Activated T-cell treated with anti-CD3 and anti-CD28 coated beads for 24 hours (primary cell): ENCODE measurements around the gene PRPS2.

Source experiments
- DNase-seq: peaks from one replicate; pipeline ENCODE4 v3.0.0-alpha.2; 2020; ENCODE audit warnings: low read depth

Gene PRPS2

DNA sequence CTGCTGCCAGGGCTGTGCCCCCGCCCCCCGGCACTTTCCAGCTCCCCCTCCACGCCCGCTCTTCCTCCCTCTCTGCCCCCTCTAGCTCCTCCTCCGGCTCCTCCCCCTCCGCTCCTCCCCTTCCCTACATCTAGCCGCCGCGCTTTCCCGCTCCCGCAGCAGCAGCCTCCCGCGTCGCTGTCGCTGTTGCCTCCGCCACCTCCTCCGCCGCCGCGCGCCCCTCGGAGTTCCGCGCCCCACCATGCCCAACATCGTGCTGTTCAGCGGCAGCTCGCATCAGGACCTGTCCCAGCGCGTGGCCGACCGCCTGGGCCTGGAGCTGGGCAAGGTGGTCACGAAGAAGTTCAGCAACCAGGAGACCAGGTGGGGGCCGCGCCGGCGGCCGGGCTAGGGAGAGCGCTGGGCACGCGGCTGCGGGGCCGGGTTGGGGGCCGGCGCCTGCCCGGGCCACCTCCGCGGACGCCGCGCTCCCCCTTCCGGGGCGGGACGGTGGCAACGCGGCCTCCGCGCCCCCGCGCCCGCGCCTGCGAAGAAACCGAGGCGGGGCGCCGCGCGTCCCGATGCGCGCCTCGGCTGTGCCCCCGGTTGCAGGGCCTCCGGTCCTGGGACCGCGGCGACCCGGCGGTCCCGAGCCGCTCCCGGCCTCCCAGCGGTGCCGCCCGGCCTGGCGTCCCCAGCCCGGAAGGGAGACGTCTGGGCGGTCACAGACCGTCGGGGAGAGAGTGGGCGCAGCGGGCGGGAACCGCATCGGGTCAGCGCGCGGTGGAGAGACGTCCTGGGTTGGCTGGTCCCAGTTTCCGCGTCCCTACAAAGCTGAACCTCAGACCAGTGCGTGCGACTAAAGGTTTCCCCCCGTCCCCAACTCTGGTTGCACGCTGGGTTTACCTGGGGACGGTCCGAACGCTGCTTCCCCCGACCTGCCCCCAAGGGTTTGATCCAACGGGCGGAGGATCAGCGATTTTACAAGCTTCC lies at the start of gene PRPS2:
TSS of gene PRPS2 (plus strand) at position 156 of the 972 bp plus-strand sequence. CDS start at position 242, 86 bp downstream.
- peak; percentile 63 for DNase-seq

DNA sequence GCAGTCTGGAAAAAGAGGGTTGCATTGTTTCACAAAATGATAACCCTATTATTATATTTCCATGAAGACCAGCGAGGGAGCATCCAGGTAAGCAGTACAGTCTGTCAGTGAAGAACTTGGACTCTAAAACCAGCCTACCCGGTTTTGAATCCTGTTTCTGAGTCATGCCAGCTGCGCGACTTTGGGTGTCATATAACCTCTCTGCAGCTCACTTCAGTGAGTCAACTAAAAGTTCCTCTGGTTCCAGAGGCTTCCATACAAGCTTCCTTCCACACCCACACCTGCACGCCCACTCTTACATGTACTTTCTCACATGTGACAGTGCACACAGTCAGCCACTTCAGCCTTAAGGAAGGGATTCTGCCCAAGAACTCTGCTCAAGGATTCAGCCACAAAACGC lies 49.8 kb upstream of the PRPS2 start:
- no peak for DNase-seq

DNA sequence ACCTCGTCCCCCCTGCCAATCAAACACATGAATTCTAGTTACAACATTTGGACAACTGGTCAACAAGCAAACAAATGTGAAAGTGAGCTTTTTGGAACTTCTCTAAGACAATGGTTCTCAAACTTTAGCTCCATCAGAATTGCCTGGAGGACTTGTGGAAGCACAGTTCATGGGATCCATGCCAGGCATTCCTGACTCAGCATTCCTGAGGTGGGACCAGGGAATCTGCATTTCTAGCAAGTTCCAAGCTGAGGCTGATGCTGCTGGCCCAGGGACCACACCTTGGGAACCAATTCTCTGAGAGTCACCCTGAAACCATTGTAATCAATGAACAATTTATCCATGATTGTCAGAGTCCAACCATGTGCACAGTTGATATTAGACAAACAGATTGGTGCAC lies 43.8 kb upstream of the PRPS2 start:
- DNase-seq, result no peak

DNA sequence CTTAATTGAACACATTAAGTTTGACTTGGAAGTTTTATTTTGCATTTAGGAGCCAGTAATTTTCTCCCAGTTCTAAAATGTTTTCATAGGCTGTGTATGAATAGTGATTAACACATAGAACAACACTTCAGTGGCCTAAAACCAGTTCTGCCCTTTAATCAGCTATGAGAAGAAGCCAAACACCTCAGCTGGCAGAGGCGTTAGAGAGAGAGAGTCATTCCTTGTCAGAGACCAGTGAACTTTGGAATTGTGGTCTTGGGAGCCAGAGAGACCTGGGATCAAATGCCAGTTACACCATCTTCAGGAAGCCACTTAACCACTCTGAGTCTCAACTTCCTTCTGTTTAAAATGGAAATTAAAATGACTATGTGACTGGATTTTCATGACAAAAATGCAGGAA lies 39.3 kb upstream of the PRPS2 start:
- no peak for DNase-seq

DNA sequence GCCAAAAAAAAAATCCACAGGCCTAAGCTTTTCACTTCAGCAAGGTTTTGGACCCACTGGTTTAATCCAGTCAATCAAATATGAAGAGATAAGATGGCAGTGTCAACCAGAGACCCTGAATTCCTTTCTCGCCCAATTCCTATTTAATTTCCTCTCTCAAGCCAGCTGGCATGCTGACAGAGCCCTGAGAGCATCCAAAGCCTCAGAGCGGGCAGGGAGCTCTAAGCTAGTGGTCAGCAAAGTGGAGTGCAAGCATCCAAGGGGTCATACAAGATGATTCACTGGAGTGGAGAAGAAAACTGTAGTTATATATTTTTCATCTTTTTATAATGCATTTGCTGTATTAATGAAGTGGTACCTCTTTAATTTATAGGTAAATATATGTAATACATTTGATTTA lies 37.8 kb upstream of the PRPS2 start:
- no peak for DNase-seq

DNA sequence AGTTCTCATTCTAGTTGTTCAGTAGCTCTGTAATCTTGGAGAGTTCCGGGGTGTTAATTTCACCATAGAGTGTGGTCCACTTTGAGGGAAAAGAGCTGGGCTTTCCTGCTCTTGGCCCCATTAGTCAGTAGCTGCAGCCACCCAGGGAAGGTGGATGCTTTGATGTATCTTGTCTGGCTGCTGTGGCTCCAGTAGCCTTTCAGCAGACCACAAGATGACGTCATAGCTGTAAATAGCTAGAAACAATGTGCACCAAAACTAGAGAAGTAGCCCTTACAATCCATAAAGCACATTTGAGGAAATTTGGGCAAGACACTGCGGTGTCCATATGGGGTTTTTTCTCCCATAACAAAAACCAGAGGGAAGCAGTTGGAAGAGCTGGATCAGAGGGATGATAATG lies 32.9 kb upstream of the PRPS2 start:
- no peak for DNase-seq

DNA sequence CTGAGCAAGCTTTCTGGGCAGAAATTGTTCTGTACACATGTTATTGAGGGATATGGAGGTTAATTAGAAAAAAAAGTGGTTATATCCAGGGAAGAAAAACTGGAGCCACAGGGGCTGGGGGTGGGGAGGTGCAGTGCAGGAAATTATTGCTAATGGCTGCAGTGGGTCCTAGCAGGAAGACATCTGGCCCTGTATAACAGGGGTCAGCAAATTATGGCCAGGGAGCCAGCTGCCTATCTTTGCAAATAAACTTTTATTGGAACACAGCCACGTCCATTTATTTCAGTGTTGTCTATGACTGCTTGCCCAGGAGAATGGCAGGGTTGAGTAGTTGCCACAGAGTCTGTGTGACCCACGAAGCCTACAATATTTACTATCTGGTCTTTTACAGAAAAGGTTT lies 23.4 kb upstream of the PRPS2 start:
- no peak for DNase-seq

DNA sequence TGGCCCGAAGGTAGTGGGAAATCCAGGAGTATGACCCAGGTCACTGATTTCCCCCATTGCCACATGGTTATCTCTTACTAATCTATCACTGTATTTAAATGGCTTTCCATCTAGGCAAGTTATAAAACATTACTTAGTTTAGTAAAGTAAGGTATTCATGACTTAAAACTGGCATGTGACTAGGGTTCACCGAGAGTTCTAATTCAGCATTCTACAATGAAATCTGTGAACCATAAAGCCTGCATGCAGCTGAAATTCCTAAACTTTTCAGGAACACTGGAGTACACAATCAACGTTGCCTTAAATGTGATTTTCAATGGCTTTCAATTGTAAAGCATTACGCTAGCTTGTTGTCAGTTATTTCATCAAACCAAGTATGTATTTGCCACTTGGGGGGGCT lies 22.7 kb upstream of the PRPS2 start:
- no peak for DNase-seq

DNA sequence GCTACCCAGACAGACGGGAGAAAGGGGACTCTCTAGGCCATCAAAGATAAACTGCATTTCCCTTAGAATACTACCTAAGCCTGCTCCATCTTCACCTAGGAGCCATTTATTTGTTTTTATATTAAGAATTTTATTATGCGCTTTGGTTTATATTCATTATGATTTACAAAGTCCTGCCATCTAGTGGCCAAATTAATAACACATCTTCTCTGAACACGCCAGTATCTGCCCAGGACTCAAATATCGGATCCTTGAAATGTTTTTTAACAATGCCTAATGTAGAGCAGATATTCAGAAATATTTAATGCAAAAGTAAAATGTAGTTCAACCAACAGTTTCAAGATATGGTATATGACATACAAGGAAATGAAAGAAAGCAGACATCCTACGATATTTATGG lies 20.8 kb upstream of the PRPS2 start:
- no peak for DNase-seq

DNA sequence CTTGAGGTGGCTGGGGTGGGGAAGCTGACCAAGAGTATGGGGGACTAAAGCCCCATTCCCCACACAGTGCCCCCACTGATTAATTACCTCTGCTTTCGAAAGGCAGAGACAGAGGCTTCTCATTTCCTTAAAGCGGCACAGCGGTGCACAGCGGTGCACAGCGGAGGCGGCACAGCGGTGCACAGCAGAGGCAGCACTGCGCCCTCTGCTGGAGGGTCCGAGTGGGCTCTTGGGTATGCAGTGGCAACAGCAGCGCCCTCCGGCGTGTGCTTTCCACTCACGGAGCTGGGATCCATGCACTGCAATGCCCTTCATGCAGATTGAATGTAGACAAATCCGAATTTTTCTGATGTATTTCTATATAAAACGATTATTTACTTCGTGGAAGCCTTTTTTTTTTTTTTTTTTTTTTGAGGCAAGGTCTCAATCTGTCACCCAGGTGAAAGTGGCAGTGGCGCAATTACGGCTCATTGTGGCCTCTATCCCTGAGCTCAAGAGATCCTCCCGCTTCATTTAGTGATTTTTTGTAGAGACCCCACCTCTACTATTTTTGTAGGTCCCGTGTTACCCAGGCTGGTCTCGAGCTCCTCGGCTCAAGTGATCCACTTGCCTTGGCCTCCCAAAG lies 19.7 kb upstream of the PRPS2 start:
- peak; percentile 44 for DNase-seq

DNA sequence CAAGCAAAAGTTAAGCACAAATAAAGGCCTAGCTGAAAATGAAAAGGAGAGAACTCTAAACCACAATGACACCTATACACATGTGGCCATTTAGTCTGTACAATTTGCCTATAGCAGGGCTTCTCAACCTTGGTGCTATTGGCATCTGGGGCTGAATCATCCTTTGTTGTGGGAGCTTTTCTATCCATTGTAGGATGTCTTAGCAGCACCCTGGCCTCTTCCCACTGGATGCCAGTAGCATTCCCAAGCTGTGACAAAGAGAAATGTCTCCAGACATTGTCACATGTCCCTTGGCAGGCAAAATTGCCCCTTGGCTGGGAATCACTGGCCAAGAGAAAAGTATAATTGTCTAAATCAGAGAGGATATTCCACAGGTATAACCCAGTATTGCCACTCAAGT lies 13.5 kb upstream of the PRPS2 start:
- no peak for DNase-seq

DNA sequence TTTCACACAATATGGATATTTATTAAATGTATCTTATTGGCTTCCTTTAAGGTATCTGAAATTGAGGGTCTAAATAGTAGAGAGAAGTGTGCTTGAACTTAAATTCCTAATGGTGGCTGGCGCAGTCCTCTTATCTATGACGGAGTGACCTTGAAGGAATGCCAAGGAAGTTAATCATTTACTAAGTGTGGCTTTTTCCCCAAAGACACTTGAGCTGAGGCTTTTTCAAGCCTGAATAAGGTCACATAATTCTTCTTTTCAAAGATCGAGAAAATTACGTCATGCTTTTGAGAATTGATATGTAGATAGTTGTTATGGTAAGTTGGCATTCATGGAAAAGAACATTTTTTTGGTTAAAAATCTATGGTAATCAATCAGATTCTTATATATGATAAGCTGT lies 11.7 kb upstream of the PRPS2 start:
- no peak for DNase-seq

DNA sequence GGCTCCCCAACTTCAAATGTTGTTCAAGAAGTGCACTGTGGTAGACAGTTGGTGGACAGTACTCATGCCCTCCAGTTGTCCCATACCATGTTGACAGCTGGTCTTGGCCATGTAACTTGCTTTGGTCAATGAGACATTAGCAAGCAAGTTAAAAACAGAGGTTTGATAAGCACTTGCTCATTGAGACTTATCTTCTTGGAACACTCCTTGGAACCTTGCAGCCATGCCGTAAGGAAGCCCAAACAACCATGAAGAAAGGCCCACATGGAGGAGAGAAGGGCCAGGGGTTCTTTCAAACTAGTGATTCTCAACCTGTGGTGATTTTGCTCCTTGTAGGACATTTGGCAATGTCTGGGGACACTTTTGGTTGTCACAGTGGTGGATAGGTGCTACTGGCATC lies 2.6 kb upstream of the PRPS2 start:
- no peak for DNase-seq

DNA sequence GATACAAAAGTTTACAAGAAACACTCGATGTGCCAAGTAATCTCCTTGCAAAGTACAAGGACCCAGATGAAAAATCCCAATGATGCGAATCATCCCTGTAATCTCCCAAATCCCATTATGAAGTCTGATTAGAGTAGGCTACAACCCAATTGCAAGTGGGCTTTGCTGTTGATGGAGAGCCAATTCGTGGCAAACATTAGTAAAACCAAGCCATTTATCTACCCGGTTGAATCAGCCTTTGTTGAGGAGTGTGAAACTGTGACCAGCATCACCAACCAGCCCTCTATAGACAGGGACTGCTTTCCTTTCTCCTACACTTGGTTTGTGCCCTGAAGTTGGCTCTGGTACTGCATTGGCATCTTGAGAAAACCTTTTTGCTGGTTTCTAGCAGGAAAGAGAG lies 1.2 kb upstream of the PRPS2 start:
- no peak for DNase-seq

DNA sequence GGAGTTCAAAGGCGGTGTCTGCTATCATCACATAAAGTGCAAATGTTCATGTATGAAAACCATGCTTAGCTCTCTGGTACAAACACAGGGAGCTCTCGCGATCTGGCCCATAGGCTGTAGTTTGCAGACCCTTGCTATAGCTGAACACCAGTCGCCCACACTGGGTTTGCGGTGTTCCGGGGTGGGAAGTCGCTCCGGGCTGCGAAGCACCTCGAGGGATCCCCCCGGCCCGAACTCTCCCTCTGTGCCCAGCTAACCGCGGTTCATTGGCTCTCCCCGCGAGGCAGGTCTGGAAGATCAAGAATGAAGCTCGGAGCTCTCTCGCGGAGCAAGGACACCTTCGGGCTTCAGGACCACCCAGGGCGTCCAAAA lies 341 bp upstream of the PRPS2 start:
- no peak for DNase-seq

DNA sequence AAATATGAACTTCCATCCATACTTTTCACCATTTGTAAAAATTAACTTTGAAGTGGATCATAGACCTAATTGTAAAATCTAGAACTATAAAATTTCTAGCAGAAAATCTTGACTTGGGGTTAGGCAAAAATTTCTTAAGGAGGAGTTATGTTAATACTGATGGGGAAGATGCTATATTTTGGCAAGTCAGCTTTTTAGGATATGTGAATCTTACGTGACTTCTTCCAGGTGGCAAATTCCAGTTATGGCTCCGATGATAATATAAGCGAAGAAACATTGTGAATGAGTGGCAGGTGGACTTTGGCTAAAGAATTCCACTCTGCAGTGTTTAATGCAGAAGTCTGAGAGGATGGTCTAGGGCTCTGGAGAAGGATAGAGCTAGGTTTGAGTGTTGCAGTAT lies 1.5 kb downstream of the PRPS2 start:
- DNase-seq, result no peak

DNA sequence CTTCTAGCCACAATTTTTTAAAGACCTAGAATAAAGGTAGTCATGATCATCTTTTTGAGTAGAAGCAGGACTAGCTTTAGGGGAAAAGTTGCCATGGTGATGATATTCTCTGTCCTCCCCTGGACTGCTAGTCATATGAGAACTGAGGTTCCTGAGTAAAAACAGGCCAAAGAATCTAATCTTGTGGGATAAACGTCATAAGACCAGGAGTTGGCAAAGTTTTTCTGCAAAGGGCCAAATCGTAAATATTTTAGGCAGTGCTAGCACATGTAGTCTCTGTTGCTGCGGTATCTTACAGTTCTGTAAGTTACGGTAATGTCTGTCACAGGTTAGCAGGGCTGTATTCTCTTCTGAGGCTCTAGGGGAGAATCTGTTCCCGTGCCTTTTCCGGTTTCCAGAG lies 3.4 kb downstream of the PRPS2 start:
- DNase-seq, result no peak

DNA sequence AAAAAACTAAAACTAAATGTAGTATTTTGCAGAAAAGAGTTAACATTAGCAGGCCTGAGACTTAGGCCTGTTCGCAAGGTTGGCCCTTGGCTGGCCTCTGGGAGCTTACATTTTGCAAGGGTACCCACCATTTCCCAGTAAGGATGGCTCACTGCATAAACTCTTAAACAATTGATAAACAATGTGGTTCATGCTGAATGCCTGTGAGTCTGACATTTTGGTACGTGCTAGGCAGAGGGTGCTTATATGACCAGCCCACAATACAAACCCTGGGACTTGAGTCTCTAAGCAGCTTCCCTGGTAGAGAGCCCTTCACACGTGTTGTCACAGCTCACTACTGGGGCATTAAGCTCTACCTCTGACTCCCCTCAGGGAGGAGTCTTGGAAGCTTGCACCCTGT lies 7.4 kb downstream of the PRPS2 start:
- no peak for DNase-seq

DNA sequence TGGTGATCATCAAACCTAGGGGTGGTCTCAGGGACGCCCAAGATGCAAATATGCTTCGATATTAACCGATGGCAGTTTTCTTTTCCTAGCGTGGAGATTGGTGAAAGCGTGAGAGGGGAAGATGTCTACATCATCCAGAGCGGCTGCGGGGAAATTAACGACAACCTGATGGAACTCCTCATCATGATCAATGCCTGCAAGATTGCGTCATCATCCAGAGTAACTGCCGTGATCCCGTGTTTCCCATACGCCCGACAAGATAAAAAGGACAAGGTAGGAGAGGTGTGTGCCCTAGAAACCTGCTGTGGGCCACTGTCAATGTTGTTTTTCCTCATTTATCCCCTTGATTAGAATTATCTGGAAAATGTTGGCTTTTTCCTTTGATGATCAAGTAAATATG lies 7.9 kb downstream of the PRPS2 start:
- DNase-seq, result no peak

DNA sequence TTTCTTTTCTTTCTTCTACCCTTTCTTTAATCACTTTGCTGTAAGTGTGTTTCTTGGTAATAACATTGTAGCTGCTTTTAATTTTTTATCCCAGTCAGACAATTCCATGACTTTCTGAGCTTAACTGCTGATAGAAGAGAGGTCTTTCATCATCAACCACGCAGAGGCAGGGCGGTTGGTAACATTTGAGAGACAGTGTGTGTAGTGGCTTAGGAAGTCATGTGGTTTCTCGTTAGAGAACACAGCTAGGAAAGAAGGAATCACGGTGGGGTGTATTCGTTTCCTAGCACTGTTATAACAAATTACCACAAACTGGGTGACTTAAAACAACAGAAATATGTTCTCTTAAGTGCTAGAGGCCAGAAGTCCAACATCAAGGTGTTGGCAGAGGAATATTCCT lies 11.5 kb downstream of the PRPS2 start:
- no peak for DNase-seq

DNA sequence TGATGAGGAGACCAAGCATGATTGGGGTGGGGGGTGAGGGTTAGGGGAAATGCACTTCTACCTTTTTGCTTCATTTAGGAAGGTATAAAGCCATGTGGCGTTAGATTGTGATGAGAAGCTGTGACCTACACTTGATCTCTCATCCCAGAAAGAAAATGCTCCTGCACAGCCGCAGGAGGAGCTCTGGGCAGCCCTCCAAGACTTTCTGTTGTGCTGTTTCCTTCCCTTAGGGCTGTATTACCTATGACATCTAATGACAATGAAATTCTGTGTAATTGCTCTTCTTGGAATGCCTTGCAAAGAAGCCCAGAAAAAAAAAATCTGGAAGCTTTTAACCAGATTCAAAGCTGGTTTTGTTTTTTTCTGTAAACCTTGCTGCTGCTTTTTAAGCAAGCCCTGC lies 13.4 kb downstream of the PRPS2 start:
- no peak for DNase-seq

DNA sequence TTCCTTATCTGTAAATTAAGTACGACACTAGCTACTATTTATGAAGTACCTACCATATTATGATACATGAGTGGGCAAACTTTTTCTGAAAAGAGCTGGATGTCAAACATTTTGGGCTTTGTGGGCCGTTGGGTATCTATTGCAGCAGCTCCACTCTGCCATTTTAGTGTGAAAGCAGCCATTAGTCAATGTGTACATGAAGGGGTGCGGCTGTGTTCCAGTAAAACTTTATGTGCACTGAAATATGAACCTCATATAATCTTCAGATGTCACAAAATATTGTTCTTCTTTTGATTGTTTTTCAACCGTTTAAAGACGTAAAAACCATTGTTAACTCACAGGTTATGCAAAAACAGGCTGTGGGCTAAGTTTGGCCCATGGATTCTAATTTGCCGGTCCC lies 14.1 kb downstream of the PRPS2 start:
- no peak for DNase-seq

DNA sequence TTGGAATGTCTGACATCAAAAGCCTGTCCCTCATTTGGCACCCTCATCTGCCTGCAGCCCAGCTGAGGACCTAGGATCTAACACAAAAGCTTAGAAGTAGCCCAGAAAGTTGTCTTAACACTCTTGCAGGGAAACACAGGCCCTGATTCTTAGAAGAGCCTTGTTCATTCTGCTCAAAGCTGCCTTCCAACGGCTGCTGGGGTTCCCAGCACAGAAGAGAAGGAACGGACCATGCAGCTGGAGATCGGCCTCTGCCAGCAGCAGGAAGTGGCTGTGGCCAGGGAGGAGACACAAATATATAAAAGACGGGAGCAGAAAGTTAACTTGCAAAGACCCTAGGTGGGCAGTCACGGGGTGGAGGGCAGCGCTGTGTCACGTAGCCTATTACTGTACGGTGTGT lies 20.4 kb downstream of the PRPS2 start:
- DNase-seq, result no peak

DNA sequence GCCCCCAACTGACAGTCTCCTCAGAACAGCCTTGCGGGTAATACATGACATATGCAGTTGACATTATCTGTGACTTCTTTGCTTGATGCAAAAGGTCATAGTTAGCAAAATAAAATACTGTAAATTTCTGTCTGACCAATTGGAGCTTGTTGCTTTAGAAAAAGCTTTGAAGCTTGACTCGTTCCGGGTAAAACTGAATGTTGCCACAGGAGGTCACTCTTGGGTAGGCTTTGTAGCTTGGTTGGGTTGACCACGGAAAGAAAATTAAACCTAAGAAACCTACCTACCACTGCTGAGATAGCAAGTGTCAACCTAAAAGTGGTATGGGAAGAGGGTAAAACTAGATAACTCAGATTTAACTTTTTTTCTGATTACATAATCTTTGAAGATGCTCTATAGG lies 23.2 kb downstream of the PRPS2 start:
- DNase-seq, result peak; percentile 2
